ENCODE results near the gene LITAF. TPM values are rescaled to one million over a fixed set of nuclear protein-coding genes. Genes with fewer than 3 reads are reported as not detected.

Gene LITAF
- total and polyA plus RNA-seq, 2 of the 4 experiments (the other 2 are of a cell fraction), result 113 to 206 TPM

- H3K14ac ChIP-seq (replicated peaks; ENCODE audit: low read depth, low read length), result no peak overlapping the region
Measured at GRCh38 chr16:11610121-11610505, 23.4 kb upstream of the LITAF start.

More at GRCh38 chr16:11610121-11610505, 23.4 kb upstream of the LITAF start:
- Histone ChIP-seq H3K27ac (ENCODE audit: insufficient read depth, low read length) (no peak overlapping the region), H3K9me1 (ENCODE audit: insufficient read depth, low read length) (peaks cover 3% of the 10 kb centered on the region), H3K27me3 (ENCODE audit: control insufficient read depth, insufficient read depth, low read length) (no peaks in the 10 kb centered on the region), H4K91ac (ENCODE audit: insufficient read depth, low read depth, low read length) (no peak overlapping the region), H3K4me2 (ENCODE audit: low read depth, low read length) (no peak overlapping the region), H2BK20ac (ENCODE audit: low read depth, low read length) (no peak overlapping the region), H2AK9ac (replicated peaks; ENCODE audit: low read depth, low read length, poor library complexity) (no peak overlapping the region), H2AK5ac (ENCODE audit: low read depth, low read length) (no peak overlapping the region), H4K8ac (ENCODE audit: low read depth in 2 of 2, low read length in 2 of 2) (no peak overlapping the region), H3K36me3 (ENCODE audit: control insufficient read depth, insufficient read depth, low read length) (no peaks in the 10 kb centered on the region), H4K20me1 (ENCODE audit: insufficient read depth, low read length) (no peaks in the 10 kb centered on the region), H3K4ac (ENCODE audit: low read depth, low read length) (no peak overlapping the region), H3K4me1 (ENCODE audit: control insufficient read depth, insufficient read depth, low read length) (peaks cover 11% of the 10 kb centered on the region), H4K5ac (ENCODE audit: low read depth, low read length) (no peak overlapping the region), H3K79me1 (ENCODE audit: low read depth in 1 of 2, low read length in 2 of 2) (no peaks in the 10 kb centered on the region), H3K4me3 (ENCODE audit: insufficient read depth, low read depth, low read length) (no peak overlapping the region), H2AFZ (replicated peaks; ENCODE audit: low read length, poor library complexity) (no peak overlapping the region), H3K23ac (ENCODE audit: low read depth, low read length) (no peak overlapping the region), H3K9ac (ENCODE audit: low read depth, low read length) (no peak overlapping the region), H2BK15ac (ENCODE audit: low read depth, low read length) (no peak overlapping the region), H2BK5ac (ENCODE audit: low read depth, low read length, poor library complexity, severe bottlenecking) (no peak overlapping the region), H2BK120ac (ENCODE audit: low read depth, low read length) (no peak overlapping the region), H3K56ac (ENCODE audit: extremely low read depth, insufficient read depth, low read length) (no peak overlapping the region), H3K9me3 (ENCODE audit: control insufficient read depth, insufficient read depth, low read length) (no peaks in the 10 kb centered on the region), H3K18ac (ENCODE audit: low read depth, low read length) (no peak overlapping the region)
- DNase-seq (no peak), ATAC-seq (ENCODE audit: low read depth) (no peak)
- no TSS peak for BruUV-seq (replicated peaks)
- in situ Hi-C loops (cut with MboI; ENCODE audit: low sequenced_read_pairs) (no loop called here), intact Hi-C loops (cut with micrococcal nuclease) (no loop called here), dilution Hi-C loops (cut with HindIII; ENCODE audit: low sequenced_read_pairs, unreplicated experiment) (no loop called here)
- no peak for TF ChIP-seq CTCF (conservative IDR thresholded peaks at IDR 0.05; ENCODE audit: low read depth, low read length)
- TF ChIP-seq CEBPB (IDR thresholded peaks at IDR 0.05; ENCODE audit: low read depth, low read length), result no peak
- no peak for TF ChIP-seq POLR2A (IDR thresholded peaks at IDR 0.05; ENCODE audit: low read depth, low read length)
- no peak for TF ChIP-seq ELK1 (IDR thresholded peaks at IDR 0.05; ENCODE audit: borderline replicate concordance, low read depth, low read length)
- no peak for TF ChIP-seq CHD1 (IDR thresholded peaks at IDR 0.05; ENCODE audit: low read depth, low read length)
- TF ChIP-seq RFX5 (IDR thresholded peaks at IDR 0.05; ENCODE audit: low read depth, low read length), result no peak
- TF ChIP-seq MAFK (IDR thresholded peaks at IDR 0.05; ENCODE audit: low read depth, low read length), result no peak
- TF ChIP-seq MAZ (IDR thresholded peaks at IDR 0.05; ENCODE audit: borderline replicate concordance, low read depth, low read length), result no peak
- no peak for TF ChIP-seq SMC3 (IDR thresholded peaks at IDR 0.05; ENCODE audit: low read depth, low read length)
- no peak for TF ChIP-seq USF2 (IDR thresholded peaks at IDR 0.05; ENCODE audit: low read depth, low read length)
- no peak for TF ChIP-seq MXI1 (IDR thresholded peaks at IDR 0.05; ENCODE audit: borderline replicate concordance, low read depth, low read length)
- no peak for TF ChIP-seq FOS (IDR thresholded peaks at IDR 0.05; ENCODE audit: low read depth, low read length)
- no peak for TF ChIP-seq RAD21 (IDR thresholded peaks at IDR 0.05; ENCODE audit: low read length)
- no peak for TF ChIP-seq BHLHE40 (IDR thresholded peaks at IDR 0.05; ENCODE audit: low read depth, low read length)
- no peak for TF ChIP-seq RCOR1 (IDR thresholded peaks at IDR 0.05; ENCODE audit: insufficient replicate concordance, low read length)
- no peak for TF ChIP-seq NFE2L2 (IDR thresholded peaks at IDR 0.05; ENCODE audit: low read depth, low read length)
- WGBS, 2 experiments (ENCODE audit: extremely low coverage in 2 of 2, insufficient read length in 1 of 2), result 48% methylated on average over 8 of the region's 9 CpGs; no CpG with 5 or more reads in 1 of the 2 experiments
- ChIA-PET POLR2A (ENCODE audit: unreplicated experiment) (no interaction called here), CTCF (no interaction called here)
